ENCODE results near the gene URB1. TPM values are rescaled to one million over a fixed set of nuclear protein-coding genes. Genes with fewer than 3 reads are reported as not detected.

URB1 gene
- total RNA-seq, 4 donors from 2014 or later, result 4.4 to 14.9 (median 11.0) TPM

DNA sequence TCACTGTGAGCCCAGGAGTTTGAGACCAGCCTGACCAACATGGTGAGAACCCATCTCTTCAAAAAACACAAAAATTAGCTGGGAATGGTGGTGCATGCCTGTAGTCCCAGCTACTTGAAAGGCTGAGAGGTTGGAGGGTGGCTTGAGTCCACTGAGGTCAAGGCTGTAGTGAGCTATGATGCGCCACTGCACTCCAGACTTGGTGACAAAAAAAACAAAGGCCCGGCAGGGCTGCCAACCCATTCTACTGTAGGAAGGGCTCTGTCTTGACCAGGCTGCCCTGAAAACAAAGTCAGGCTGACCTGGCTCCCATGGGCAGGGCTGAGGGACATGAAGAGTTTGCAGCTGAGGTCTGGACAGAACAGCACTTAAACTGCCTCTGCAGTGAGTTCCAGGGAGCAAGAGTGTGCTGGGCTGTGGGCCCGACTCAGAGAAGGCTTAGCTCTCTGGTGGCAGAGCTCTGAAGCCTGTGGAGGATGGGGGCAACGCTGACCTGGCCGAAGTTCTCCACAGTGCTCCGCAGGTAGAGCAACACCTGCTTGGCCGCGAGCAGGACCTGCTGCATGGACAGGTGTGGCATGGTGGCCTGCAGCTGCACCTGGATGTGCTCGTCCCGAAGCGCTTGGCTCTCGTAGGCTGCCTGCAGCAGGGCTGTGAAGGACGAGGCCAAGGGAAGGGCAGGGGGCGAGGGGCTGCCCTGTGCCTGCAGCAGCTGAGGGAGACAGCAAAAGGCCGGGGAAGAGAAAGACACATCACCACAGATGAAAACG is 42.4 kb downstream of the URB1 start:
- H3K9me3 ChIP-seq, result no peaks in the 10 kb centered on the region
- TF ChIP-seq, protein P1, sequence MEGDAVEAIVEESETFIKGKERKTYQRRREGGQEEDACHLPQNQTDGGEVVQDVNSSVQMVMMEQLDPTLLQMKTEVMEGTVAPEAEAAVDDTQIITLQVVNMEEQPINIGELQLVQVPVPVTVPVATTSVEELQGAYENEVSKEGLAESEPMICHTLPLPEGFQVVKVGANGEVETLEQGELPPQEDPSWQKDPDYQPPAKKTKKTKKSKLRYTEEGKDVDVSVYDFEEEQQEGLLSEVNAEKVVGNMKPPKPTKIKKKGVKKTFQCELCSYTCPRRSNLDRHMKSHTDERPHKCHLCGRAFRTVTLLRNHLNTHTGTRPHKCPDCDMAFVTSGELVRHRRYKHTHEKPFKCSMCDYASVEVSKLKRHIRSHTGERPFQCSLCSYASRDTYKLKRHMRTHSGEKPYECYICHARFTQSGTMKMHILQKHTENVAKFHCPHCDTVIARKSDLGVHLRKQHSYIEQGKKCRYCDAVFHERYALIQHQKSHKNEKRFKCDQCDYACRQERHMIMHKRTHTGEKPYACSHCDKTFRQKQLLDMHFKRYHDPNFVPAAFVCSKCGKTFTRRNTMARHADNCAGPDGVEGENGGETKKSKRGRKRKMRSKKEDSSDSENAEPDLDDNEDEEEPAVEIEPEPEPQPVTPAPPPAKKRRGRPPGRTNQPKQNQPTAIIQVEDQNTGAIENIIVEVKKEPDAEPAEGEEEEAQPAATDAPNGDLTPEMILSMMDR (IDR thresholded peaks at IDR 0.05), result no peak
- no peak for TF ChIP-seq POLR2A (IDR thresholded peaks at IDR 0.05)
- no peaks in the 10 kb centered on the region for H3K4me1 ChIP-seq
- no peak overlapping the region for H3K27ac ChIP-seq
- no peak overlapping the region for H3K4me3 ChIP-seq
- no peak for DNase-seq
- peaks cover 0 to 98% (median 0%) of the 10 kb centered on the region in 3 donors for H3K36me3 ChIP-seq
- no peaks in the 10 kb centered on the region for H3K27me3 ChIP-seq

DNA sequence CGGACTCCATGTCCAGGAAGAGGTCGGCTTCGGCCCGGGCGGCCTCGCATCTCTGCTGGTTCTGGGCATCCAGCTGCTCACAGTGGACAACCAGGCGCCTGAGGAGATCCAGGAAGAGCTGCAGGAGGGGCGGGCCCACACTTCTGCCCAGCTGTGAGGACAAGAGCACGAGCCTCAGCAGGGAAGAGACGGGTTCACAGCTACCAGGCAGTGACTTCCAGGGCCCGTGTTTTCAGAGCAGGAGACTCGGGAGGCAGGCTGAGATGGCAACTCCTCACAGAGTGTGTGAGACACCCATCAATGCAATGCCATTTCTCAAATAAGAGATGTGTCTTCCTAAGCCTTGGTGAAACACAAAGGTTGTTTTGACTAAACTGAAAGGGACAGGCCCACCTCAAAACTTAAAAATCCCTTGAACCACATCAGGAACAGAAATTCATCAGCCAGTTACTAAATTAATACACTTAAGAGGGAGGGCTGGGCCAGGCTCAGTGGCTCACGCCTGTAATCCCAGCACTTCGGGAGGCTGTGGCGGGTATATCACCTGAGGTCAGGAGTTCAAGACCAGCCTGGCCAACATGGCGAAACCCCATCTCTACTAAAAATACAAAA is 43.4 kb downstream of the URB1 start:
- Histone ChIP-seq H3K36me3 (peaks cover 0 to 98% (median 0%) of the 10 kb centered on the region in 3 donors), H3K27me3 (no peaks in the 10 kb centered on the region), H3K4me1 (no peaks in the 10 kb centered on the region), H3K4me3 (no peak overlapping the region), H3K9me3 (peaks cover 0 to 5% (median 0%) of the 10 kb centered on the region in 4 donors), H3K27ac (no peak overlapping the region)
- no peak for DNase-seq
- TF ChIP-seq POLR2A (IDR thresholded peaks at IDR 0.05), result no peak
- TF ChIP-seq, protein P1 (IDR thresholded peaks at IDR 0.05), result no peak

DNA sequence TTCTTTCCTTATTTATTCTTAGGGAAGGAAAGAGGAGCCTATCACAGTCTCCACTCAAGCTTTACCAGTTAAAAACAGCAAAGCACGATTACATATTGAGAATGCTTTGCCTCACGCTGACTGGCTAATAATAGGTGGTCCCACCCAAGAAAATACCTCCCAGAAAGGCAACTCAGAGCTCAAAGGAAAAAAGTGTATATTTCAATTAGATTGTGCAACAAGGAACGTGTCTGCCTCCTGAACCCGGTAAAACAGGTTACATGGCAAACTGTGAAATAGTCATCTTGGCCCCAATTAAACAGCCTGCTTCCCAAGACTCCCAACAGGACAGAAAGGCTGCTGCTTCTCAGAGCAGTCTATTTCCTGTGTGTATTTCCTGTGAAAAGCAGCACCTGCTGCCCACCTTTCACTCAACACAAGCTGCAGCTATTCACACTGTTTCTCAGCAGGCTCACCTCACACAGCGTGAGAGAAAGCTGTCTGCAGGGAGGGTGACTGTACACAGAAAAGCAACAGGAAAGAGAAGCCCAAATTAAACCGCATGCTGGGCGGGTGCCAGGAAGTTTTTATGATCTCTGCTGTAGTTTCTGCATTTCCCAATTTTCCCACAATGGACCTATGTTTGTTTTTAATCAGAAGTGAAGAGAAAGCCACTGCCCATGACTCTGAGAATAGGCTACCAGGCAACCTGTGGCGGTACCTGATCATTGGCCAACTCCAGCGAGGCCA is 44.0 kb downstream of the URB1 start:
- H3K4me1 ChIP-seq, result no peaks in the 10 kb centered on the region
- no peaks in the 10 kb centered on the region for H3K27me3 ChIP-seq
- H3K36me3 ChIP-seq, result peaks cover 0 to 98% (median 0%) of the 10 kb centered on the region in 3 donors
- no peak overlapping the region for H3K4me3 ChIP-seq
- H3K27ac ChIP-seq, result no peak overlapping the region
- H3K9me3 ChIP-seq, result peaks cover 0 to 9% (median 0%) of the 10 kb centered on the region in 4 donors
- TF ChIP-seq, protein P1 (IDR thresholded peaks at IDR 0.05), result no peak
- TF ChIP-seq POLR2A (IDR thresholded peaks at IDR 0.05), result no peak
- DNase-seq, result no peak

DNA sequence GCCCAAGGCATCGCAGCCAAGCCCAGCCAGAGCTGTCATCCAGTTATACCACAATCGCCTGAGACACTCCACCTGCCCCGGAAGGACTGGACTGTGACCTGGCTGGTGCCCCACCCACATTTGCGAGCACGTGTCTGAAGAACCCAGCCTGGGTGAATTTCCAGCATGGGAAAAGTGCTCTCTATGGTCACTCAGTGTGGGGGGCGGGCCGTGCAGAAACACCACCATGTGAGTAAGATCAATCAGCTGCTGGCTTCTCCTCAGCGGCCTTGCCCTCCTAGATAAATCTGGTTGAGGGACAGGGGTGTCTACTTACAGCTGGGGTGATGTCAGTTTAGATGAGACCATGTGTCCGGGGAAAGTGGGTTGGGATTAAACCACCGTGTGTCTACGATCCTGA is 44.8 kb downstream of the URB1 start:
- Histone ChIP-seq H3K27me3 (no peaks in the 10 kb centered on the region), H3K4me1 (no peaks in the 10 kb centered on the region), H3K36me3 (peaks cover 0 to 98% (median 0%) of the 10 kb centered on the region in 3 donors), H3K9me3 (peaks cover 0 to 9% (median 0%) of the 10 kb centered on the region in 4 donors), H3K27ac (no peak overlapping the region), H3K4me3 (no peak overlapping the region)
- no peak for DNase-seq
- no peak for TF ChIP-seq POLR2A (IDR thresholded peaks at IDR 0.05)
- TF ChIP-seq, protein P1 (IDR thresholded peaks at IDR 0.05), result no peak

DNA sequence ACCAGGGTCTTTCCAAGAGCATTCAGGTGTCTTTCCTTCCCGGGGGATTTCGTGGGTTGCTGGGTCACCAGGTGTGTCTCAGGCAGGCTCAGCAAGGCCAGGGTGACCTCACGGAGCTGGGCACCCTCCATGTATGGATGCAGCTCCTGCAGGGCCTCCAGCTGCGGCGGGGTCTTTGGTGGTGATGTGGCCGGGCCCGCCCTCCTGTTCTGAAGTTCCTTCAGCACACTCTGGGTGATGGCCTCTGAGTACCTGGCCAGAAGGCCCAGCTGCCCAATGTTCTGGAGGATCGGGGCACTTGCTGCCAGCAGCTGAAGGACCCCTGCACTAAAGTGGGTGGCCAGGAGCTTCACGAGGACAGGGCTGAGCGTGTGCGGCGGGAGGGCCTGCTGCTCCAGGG is 45.5 kb downstream of the URB1 start:
- no peak overlapping the region for H3K27ac ChIP-seq
- no peak overlapping the region for H3K4me3 ChIP-seq
- H3K36me3 ChIP-seq, result peaks cover 0 to 96% (median 0%) of the 10 kb centered on the region in 3 donors
- TF ChIP-seq, protein P1 (IDR thresholded peaks at IDR 0.05), result no peak
- TF ChIP-seq POLR2A (IDR thresholded peaks at IDR 0.05), result no peak
- H3K4me1 ChIP-seq, result no peaks in the 10 kb centered on the region
- H3K9me3 ChIP-seq, result peaks cover 0 to 9% (median 0%) of the 10 kb centered on the region in 4 donors
- DNase-seq, result no peak
- no peaks in the 10 kb centered on the region for H3K27me3 ChIP-seq

Measured in Peyer's patch (tissue), 4 donors.